NK-92 (cell line): ENCODE results near the gene TOP1.

Source experiments
- DNase-seq: peaks from one replicate; lab custom pipeline; 2025; ENCODE audit not compliant: unreplicated experiment; lab: John Stamatoyannopoulos, UW

The TOP1 gene

DNA sequence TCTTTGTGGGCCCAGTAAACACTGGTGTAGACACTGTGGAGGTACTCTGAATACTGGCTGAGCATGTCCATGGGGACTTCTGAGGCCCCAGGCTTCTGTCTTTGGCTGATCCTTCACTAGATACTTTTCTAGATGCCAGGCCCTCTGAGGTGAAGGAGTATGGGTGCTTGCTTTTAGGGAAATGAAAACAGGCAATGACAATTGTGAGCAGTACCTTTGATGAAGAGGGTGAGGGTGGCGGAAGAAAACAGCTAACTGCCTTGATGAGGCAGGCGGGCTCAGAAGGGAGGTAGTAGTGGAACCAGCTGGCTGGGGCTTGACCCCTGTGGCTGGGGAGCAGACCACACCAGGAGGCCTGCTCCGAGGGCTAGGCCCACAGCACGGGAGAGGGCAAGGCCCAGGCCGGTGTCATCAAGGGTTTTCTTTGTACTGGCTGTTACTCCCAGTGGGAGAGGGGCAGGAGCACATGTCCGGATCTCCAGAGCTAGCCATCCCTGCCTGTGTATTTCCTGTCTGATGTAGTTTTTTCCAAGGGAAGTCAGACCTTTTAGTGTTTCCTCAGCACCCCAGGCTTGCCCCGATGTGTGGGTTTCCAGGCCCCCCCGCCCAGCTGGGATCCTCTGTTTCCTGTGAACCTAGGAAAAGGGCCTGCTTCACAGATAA is 112.7 kb downstream of the TOP1 start:
- no peak for DNase-seq

DNA sequence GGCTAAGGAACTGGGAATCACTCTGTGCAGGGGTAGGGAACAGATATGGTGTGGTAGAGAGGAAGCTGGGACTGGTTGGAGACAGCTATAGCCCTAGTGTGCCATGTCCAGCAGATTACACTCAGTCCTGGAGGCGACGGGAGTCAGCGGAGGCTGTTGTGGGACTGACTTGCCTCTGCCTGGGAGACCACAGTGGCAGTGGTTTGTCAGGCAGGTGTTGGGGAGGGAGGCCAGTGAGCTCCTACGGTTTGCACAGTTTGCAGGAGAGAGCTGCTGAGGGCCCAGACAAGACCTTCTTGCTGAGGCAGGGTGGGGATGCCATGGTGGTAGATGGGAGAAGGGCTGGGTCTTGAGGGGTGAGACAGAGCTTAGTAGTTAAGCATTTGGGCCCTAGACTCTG is 113.6 kb downstream of the TOP1 start:
- no peak for DNase-seq

DNA sequence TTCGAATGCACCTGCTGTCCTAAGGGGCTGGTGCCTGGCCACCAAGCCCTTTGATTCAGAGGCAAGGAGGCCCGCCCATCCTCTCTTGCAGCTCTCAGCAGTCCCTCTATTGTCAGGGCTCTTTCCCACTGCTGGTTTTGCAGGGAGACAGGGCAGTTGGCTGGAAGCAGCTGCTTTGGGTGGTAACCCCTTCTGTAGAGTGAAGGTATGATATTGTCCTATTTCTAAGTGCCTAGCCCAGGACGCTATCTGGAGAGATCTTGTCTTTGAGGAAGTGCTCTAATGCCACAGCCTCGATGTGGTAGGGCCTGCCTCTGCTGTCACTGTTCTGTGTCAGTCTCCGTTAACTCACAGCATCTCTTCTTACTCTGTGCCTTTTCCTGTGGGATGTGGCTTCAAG is 114.3 kb downstream of the TOP1 start:
- DNase-seq = no peak

DNA sequence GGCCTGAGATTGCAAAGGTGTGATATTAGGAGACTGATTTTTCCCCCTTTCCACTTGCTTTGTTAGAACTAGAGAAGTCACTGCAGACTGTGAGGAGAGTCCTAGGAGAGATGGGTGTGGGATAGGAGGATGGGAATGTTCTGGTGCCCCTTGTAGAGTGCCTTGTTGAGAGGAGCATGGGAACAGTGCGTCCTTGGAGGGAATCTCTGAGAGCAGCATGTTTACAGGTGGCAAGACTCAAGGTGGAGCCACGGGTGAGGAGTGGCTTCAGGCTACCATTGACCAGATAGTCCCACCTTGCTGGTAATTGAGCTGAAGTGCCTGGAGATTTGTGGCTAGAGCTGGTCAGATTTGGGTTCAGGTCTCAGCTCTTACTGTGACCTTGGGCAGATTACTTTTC is 114.7 kb downstream of the TOP1 start:
- DNase-seq = no peak

DNA sequence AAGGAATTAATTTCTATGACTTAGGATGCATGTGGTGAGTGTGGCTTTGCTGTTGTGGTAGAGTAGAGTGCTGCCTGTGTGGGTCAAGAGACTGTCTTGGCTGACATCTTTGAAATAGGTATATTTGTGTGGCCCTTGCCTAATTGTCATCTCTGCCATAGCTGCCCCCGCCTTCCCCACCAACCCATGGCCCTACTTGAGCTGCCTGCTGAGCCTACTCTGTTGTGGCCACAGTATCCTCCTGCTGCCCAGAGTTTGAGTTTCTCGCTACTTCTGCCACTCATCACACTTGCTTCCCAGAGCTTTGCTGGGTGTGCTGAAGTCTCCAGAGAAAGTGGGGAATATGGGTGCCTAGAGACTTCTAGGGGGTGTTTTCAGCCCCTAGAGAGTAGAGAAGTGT is 116.7 kb downstream of the TOP1 start:
- DNase-seq = no peak

DNA sequence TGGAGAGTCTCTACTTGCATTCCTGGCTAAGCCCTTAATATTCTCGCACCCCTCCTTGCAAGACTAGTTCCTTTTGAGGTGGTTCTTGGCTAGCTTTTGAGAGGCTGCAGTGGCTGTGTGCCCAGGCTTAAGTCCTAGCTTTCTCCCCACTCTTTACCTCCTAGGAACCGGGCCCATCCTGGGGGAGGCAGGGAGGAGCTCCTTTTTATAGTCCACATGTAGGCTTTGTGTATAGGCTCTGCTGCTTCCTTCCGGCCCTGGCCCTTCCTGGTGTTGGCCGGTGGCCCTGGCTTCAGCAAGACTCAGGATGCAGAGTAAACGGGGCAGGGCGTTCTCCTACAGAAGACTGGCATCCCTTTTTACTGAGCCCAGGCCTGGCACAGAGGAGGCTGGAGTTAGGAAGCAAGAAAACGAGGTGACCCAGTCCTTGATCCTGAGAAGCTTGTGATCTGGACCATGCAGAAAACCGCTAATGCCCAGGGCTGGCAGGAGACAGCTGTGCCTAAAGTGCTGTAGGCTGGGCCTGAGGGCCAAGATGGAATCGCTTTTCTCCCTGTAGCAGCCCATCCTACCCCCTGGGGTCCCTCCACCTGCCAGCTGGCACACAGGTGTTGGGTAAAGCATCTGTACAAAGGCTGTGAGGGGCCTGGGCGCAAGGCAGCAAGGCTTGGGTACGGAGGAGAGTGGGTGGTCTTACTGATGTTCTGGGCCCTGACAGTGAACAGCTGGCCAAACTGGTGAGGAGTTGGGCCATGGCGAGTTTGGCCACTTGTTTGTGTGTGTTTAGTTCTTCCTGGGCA is 117.4 kb downstream of the TOP1 start:
- DNase-seq = no peak

DNA sequence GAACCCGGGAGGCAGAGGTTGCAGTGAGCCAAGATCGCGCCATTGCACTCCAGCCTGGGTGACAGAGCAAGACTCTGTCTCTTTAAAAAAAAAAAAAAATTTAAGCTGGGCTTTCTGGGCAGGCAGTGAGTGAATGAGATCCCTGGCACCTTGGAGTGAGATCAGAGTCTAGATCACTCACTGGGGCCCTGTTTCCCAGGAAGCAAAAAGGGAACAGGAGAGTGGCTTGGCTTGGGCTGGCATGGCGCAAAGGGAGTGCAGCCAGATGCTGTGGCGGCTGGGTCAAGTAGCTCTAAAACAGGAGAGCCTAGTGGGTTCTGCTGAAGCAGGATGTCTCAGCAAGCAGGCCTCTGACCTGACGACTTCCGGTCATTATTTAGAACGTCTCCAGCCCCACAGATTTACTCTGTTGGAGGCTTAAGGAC is 119.2 kb downstream of the TOP1 start:
- DNase-seq = no peak

DNA sequence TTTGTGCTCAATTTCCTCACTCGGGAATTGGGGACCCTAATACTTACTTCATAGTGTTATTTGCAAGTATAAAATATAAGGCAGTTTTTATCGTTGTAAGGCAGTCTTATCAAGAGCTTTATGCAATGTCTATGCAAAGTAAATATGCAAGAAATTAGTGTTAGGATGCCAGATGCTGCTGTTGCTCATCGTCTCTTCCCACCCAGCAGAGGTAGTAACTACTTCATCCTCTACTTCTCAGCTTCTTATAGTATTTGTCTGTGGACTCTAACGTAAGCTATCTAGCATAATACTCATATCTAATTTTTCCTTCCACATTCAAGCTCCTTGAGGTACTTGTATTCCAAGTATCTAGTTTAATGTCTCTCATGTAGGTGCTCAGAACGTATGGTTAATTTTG is 120.3 kb downstream of the TOP1 start:
- DNase-seq = no peak

GRCh38 chr20:41150664-41151063 is 122.0 kb downstream of the TOP1 start:
- DNase-seq = no peak

GRCh38 chr20:41151134-41151869 is 122.7 kb downstream of the TOP1 start:
- no peak for DNase-seq

GRCh38 chr20:41152108-41152757 is 123.6 kb downstream of the TOP1 start:
- DNase-seq = no peak

DNA sequence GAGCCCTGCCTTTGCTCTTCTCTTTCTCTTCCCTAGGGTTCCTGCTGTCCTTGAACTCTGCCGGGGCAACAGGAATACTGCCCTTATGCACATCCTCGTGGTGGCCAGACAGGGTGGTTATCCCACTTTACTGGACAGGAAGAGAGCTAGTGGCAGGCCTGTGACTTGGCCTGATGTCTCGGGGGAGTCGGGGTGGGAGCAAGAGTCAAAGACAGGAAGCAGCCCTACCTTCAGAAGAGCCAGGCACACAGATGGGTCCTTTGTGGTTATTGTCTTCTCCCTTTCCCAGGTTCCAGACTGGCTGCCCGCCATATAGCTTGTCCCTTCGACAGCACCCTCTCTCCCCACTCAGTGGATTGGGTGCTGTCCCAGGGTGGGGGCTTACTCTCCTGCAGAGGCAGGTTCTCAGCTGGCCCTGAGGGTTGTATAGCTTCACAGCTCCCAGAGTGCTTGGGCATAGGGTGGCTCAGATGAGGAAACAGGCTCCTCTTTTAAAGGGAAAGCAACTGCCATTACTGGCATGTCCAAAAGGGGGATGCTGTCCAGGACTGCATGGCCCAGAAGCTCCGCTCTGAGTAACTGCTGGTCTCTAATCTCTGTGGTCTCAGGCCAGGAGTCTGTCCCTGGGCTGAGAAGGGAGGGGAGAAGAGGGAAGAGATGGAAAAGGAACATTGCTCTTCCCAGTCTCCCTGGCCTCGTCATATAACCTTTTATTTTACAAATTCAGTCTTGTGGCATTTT is 126.0 kb downstream of the TOP1 start:
- no peak for DNase-seq

GRCh38 chr20:41155261-41155660 is 126.6 kb downstream of the TOP1 start:
- no peak for DNase-seq

GRCh38 chr20:41158082-41158625 is 129.5 kb downstream of the TOP1 start:
- no peak for DNase-seq

GRCh38 chr20:41159547-41159946 is 130.9 kb downstream of the TOP1 start:
- DNase-seq = no peak

- no peak for DNase-seq
Observed at GRCh38 chr20:41160686-41161085, 132.1 kb downstream of the TOP1 start.

GRCh38 chr20:41161886-41162285 is 133.3 kb downstream of the TOP1 start:
- DNase-seq = no peak

- DNase-seq = no peak
Observed at GRCh38 chr20:41162396-41162795, 133.8 kb downstream of the TOP1 start.

GRCh38 chr20:41163821-41164220 is 135.2 kb downstream of the TOP1 start:
- no peak for DNase-seq
